Right atrium auricular region (tissue), 2 donors: ENCODE results near the gene C19orf47. TPM values are rescaled to one million over a fixed set of nuclear protein-coding genes. Genes with fewer than 3 reads are reported as not detected.

Experiments
- DNase-seq: peaks from one replicate; pipeline ENCODE4 v3.0.0-alpha.2; 2019; ENCODE audit warnings: low spot score
- H3K27ac ChIP-seq, 2 donors: fragments of 200-600 bp; sonication (generic); 1 replicate in 1 of 2; 2 replicates in 1 of 2; pipeline ENCODE4 v1.5.1; 2016 to 2019
- H3K27me3 ChIP-seq, 2 donors: fragments of 200-600 bp; sonication (generic); one replicate each; pipeline versions ENCODE4 v1.5.1 to v1.6.0; 2017 to 2019
- H3K36me3 ChIP-seq: fragments of 200-600 bp; sonication (generic); one replicate; pipeline ENCODE4 v1.5.1; 2016
- H3K4me1 ChIP-seq, 2 donors: fragments of 200-600 bp; sonication (generic); one replicate each; pipeline versions ENCODE4 v1.5.1 to v1.6.0; 2017 to 2019
- H3K4me3 ChIP-seq, 2 donors: fragments of 200-600 bp; sonication (generic); 1 replicate in 1 of 2; 2 replicates in 1 of 2; pipeline ENCODE4 v1.5.1; 2017 to 2019; ENCODE audit warnings: mild to moderate bottlenecking in 1 of 2, moderate library complexity in 1 of 2
- H3K9me3 ChIP-seq, 2 donors: fragments of 200-600 bp; sonication (generic); one replicate each; pipeline ENCODE4 v1.5.1; 2019
- total RNA-seq, 2 donors: library from RNA; depleted of rRNA; stranded (reverse); fragments of >200 nt; gene quantifications; one replicate each; pipeline ENCODE4 v1.1.0, GENCODE V29; 2016
- TF ChIP-seq, protein P1 (sequence below), 2 donors: fragments of 200-600 bp; sonication (generic); IDR thresholded peaks; one replicate each; pipeline ENCODE4 v1.5.1; 2019; ENCODE audit warnings: antibody characterized with exemption in 2 of 2

The C19orf47 gene
- total RNA-seq, 2 donors from 2014 or later: 58.2 to 88.2 TPM

DNA sequence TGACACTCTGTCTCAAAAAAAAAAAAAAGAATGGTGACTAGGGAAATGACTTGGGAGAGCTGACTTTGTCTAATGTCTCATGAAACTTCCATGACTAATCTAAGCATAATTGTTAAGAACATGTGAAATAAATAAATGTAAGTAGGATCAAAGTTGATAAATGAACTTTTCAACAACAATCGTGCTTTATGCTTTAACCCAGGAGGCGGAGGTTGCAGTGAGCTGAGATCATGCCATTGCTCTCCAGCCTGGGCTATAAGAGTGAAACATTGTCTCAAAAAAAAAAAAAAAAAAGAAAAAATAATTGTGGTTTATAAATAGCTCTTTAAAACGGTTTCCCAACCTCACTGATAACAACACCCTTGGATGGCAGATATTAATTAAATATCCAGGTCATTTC is 50.2 kb downstream of the C19orf47 start:
- no peak for DNase-seq
- no peak overlapping the region for H3K27ac ChIP-seq
- H3K27me3 ChIP-seq: no peaks in the 10 kb centered on the region
- TF ChIP-seq, protein P1, sequence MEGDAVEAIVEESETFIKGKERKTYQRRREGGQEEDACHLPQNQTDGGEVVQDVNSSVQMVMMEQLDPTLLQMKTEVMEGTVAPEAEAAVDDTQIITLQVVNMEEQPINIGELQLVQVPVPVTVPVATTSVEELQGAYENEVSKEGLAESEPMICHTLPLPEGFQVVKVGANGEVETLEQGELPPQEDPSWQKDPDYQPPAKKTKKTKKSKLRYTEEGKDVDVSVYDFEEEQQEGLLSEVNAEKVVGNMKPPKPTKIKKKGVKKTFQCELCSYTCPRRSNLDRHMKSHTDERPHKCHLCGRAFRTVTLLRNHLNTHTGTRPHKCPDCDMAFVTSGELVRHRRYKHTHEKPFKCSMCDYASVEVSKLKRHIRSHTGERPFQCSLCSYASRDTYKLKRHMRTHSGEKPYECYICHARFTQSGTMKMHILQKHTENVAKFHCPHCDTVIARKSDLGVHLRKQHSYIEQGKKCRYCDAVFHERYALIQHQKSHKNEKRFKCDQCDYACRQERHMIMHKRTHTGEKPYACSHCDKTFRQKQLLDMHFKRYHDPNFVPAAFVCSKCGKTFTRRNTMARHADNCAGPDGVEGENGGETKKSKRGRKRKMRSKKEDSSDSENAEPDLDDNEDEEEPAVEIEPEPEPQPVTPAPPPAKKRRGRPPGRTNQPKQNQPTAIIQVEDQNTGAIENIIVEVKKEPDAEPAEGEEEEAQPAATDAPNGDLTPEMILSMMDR (IDR thresholded peaks at IDR 0.05): no peak
- no peaks in the 10 kb centered on the region for H3K36me3 ChIP-seq
- no peak overlapping the region for H3K4me3 ChIP-seq
- no peaks in the 10 kb centered on the region for H3K9me3 ChIP-seq
- no peaks in the 10 kb centered on the region for H3K4me1 ChIP-seq

DNA sequence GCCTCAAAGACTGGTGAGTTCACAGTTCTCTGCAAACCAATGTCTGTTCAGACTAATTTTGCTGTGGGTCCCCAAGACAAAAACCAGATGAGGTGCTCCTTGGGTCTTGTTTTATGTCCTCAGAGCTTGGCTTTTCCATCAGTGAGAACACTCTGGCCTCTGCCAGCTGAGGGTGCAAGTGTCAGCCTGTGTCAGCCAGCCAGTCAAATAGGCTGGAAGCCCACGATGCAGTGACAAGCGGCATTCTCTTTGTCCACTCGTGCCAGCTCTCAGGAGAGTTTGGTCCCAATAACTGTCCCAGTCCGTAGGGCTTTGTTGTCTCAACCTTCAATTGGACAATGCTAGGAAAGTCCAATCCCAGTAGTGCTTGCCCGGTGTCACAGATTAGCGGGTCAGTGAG is 53.6 kb downstream of the C19orf47 start:
- TF ChIP-seq, protein P1 (IDR thresholded peaks at IDR 0.05): no peak
- DNase-seq: no peak
- H3K4me1 ChIP-seq: no peaks in the 10 kb centered on the region
- H3K4me3 ChIP-seq: no peak overlapping the region
- no peak overlapping the region for H3K27ac ChIP-seq
- no peaks in the 10 kb centered on the region for H3K27me3 ChIP-seq
- no peaks in the 10 kb centered on the region for H3K36me3 ChIP-seq
- no peaks in the 10 kb centered on the region for H3K9me3 ChIP-seq

GRCh38 chr19:40286971-40287421 is 61.2 kb downstream of the C19orf47 start:
- Histone ChIP-seq H3K4me1 (peaks cover 0 to 30% of the 10 kb centered on the region in 2 donors), H3K27ac (no peak overlapping the region), H3K27me3 (no peaks in the 10 kb centered on the region), H3K9me3 (no peaks in the 10 kb centered on the region), H3K4me3 (no peak overlapping the region), H3K36me3 (no peaks in the 10 kb centered on the region)
- TF ChIP-seq, protein P1 (IDR thresholded peaks at IDR 0.05): no peak
- no peak for DNase-seq

DNA sequence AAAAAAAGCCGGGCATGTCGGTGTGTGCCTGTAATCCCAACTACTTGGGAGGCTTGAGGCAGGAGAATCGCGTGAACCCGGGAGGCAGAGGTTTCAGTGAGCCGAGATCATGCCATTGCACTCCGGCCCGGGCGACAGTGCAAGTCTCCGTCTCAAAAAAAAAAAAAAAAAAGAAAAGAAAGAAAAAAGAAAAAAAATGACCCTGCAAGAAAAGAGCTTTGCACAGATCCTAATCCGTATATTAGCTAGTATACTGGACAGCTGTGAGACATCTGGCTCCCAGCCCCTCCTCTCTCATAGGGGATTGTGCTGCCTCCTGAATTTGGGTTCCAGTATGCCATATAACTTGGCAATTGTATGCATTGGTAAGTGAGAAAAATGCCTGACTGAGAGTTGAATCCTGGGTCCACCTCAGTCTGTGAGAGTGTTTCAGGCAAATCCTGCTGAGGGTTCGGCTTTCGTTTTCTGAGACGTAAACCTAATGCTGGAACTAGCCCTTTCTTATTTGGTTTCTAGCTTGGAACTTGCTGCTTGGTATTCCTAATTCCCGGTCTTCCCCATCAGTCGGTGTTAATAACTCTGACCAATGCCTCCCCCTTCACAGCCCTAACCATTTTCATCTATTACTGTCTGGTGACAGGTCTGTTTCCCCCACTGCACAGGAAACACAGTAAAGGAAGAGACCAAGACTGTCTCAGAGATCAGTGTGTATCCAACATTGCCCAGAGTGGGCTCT is 61.8 kb downstream of the C19orf47 start:
- no peaks in the 10 kb centered on the region for H3K27me3 ChIP-seq
- TF ChIP-seq, protein P1 (IDR thresholded peaks at IDR 0.05): no peak
- no peaks in the 10 kb centered on the region for H3K36me3 ChIP-seq
- DNase-seq: no peak
- H3K4me3 ChIP-seq: peak overlapping the region in 1 of 2 donors; percentile 94
- no peaks in the 10 kb centered on the region for H3K9me3 ChIP-seq
- H3K27ac ChIP-seq: peak overlapping the region; percentile 97 to 99
- peaks cover 0 to 36% of the 10 kb centered on the region in 2 donors for H3K4me1 ChIP-seq

- Histone ChIP-seq H3K27ac (peak overlapping the region; percentile 97 to 99), H3K9me3 (no peaks in the 10 kb centered on the region), H3K36me3 (no peaks in the 10 kb centered on the region), H3K4me3 (peak overlapping the region; percentile 94 to 97), H3K4me1 (peaks cover 0 to 44% of the 10 kb centered on the region in 2 donors), H3K27me3 (no peaks in the 10 kb centered on the region)
- peak; percentile 99 for DNase-seq
- TF ChIP-seq, protein P1 (IDR thresholded peaks at IDR 0.05): no peak
Observed at GRCh38 chr19:40285353-40286234, 62.6 kb downstream of the C19orf47 start.
